Astrocyte (in vitro differentiated cells and primary cell): ENCODE data around the gene PARD3B.

ENCODE experiments used
- CTCF ChIP-seq: IDR thresholded peaks from 2 replicates; pipeline ENCODE4 v1.5.1; 2011; ENCODE audit warnings: low read depth, mild to moderate bottlenecking, inconsistent platforms, low read length, moderate library complexity; ENCODE audit not compliant: insufficient read depth
- EZH2 ChIP-seq: IDR thresholded peaks from 2 replicates; pipeline ENCODE4 v1.6.1; 2012; ENCODE audit warnings: mild to moderate bottlenecking, low read length, inconsistent platforms; ENCODE audit not compliant: insufficient read depth

DNA sequence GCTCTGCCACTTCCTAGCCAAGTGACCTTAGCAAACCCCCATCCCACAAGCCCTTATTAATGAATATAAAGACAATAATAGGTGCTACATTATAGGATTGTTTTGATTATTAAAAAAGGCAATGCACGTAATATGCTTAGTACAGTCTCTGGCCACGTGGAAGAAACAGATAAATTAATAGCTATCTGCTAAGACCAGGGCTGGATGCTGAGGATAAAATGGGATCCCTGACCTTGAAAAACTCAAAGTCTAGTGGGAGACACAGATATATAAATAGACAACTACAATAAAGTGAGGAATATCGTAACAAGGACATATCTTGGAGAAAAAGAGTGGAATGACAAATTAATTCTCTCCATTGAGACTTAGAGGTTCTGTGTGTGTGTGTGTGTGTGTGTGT is 29.9 kb upstream of the PARD3B start:
- TF ChIP-seq CTCF (no peak), EZH2 (no peak)
